SIG-M5 treated with dmso at 0.1 percent for 504 hours (cell line): Measurements from ENCODE around the gene ROBO1.
"Not testable (repeated sequence)": the region's sequence is repeated elsewhere in the genome, so short reads cannot be mapped to it uniquely, and the experiment has no call there.

ENCODE experiments used
- DNase-seq: peaks from one replicate; lab custom pipeline; 2025; ENCODE audit not compliant: unreplicated experiment; lab: John Stamatoyannopoulos, UW

Gene ROBO1

DNA sequence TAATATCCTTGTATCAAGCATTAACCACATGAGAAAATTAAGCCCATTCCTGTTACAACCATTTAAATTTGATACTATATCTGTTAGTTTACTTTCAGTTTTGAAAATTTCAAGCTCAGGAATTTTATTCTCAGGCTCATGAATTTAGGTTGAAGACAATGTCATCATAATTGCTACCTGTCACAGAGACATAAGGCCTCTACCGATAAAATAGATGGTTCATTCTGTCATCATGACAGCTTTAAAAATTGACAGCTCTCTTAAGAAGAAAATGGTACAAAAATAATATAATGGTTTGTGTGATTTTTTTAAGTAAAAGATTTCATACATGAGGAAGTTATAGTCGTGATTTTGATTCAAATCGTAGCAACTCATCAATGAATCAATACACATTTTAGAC lies 1003.2 kb downstream of the ROBO1 start:
- DNase-seq, result no peak

GRCh38 chr3:78762121-78762520 lies 1005.7 kb downstream of the ROBO1 start:
- no peak for DNase-seq

DNA sequence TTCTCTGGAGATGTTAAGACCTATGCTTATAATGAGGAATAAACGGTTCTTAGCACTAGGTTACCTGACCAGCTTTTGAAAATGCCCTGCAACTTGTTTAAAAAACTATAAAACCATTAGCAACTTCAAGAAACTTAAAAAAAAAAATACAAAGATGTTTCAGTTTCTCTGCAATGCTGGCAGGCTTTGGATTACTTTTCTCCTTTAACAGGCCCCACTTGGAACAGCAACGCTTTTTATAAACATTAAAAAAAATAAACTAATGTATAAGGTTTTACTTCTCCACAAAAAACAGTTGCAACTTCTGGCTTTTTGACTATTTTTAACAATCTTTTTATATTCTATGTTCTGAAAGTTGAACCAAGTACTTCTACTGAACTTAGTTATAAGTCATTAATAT lies 1006.7 kb downstream of the ROBO1 start:
- no peak for DNase-seq

DNA sequence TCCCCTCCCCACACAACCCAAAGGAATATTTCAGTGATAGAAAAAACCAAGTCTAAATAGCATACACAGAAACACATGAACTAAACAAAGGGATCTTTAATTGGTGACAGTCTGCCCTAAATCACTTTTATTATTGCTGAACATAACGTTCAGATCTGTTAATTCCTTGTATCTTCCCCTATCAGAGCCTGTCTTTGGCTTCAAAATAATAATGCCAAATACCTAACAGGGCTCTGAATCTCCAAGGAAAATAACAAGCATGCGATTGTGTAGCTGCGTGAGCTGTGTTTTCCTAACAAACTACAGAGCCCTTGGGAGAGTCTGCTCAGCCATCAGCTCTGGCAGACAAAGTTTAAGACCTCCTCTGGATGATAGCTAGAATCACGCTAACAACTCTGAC lies 1010.1 kb downstream of the ROBO1 start:
- DNase-seq, result no peak

DNA sequence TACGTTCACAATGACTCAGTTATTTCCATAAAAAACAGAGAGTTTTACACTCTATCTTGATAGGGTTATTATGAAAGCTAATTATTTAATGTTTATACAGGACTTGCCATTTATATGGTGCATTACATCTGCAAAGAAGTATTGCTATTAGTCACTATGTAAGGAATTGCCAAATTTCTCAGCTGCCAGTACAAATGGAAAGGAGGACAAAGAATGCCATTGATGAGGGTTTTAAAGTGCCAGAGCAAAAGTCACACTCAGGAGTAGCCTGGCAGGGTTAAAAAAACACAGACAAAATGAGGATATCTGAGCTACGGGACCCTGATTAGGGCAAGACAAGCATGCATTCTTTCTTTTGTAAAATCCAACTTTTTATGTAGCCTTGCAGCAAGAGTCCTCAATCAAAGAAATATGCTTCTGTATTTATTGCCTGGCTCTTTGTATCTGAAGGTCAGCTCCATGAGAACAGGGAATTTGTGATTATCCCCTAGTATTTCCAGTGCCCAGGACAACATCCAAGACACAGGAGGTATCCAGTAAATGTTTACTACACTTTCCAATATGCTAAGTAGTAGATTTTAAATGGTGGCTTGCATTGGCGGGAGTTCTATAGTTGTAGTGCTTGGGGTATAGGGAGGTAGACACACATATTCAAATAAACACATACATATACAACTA lies 1013.6 kb downstream of the ROBO1 start:
- no peak for DNase-seq

DNA sequence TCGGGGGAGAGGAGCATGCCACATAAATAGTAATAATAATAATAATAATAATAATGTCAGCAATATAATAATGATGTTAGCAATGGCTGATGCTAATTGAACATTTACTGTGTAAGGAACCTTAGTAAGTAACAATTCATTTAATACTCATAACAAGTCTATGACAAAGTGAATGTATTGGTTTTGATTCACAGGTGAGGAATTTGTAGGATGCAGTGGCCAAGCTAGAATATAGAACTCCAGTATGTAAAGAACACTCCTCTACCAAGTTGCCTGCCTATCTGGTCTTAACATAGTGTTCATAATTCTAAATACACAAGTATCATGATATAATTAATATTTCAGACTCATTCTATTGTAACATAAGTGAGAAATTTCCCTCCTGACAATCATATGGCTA lies 1016.5 kb downstream of the ROBO1 start:
- DNase-seq, result no peak

DNA sequence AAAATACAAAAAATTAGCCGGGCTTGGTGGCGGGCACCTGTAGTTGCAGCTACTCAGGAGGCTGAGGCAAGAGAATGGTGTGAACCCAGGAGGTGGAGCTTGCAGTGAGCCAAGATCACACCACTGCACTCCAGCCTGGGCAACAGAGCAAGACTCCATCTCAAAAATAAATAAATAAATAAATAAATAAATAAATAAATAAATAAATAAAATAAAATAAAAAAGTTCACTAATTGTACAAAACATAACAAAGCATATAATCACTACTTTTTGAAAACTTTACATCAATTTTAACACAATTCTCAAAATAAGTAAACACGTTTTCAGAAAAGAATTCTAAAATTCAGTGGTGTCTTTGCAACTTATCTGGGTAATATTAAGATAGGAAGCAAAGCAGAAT lies 1017.5 kb downstream of the ROBO1 start:
- not testable (repeated sequence) for DNase-seq

GRCh38 chr3:78749056-78749455 lies 1018.7 kb downstream of the ROBO1 start:
- no peak for DNase-seq

DNA sequence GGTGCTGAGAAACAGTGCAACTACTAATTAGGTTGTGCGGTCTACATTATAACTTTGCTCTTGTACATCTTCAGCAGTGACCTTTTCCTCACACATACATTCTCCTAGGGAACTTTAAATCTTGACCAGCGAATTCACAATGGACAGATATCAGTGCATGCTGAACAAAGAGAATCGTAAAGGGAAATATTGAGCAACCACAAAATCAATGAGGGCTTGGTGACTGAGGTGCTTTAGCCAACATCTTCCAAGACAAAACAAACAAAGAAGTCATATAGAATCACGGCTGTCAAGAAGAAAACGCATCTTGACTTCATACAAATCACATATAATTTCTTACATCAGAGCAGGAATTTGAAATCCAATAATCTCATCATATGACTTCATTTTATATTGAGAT lies 1022.0 kb downstream of the ROBO1 start:
- no peak for DNase-seq

- no peak for DNase-seq
Measured at GRCh38 chr3:78742491-78742890, 1025.3 kb downstream of the ROBO1 start.

GRCh38 chr3:78742041-78742440 lies 1025.8 kb downstream of the ROBO1 start:
- no peak for DNase-seq

- no peak for DNase-seq
Measured at GRCh38 chr3:78741066-78741645, 1026.6 kb downstream of the ROBO1 start.

- DNase-seq, result no peak
Measured at GRCh38 chr3:78738833-78739232, 1029.0 kb downstream of the ROBO1 start.

DNA sequence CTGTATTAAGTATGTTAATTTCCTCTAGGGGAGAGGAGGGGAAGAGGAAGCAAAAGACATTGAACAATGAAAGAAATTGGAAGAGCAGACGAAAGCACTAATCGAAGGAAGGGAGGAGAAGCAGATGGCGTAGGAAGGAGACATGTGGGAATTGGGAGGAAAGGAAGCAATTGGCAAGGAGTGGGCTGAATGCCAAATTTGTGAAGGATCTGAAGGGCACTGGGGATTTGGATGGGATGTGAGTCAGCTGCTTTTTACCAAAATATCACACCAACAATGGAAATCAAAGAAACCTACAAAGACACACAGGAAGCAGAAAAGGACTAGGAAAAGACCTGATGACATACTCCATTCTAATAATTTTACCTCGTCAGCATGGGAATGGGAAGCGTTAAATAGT lies 1029.8 kb downstream of the ROBO1 start:
- no peak for DNase-seq

DNA sequence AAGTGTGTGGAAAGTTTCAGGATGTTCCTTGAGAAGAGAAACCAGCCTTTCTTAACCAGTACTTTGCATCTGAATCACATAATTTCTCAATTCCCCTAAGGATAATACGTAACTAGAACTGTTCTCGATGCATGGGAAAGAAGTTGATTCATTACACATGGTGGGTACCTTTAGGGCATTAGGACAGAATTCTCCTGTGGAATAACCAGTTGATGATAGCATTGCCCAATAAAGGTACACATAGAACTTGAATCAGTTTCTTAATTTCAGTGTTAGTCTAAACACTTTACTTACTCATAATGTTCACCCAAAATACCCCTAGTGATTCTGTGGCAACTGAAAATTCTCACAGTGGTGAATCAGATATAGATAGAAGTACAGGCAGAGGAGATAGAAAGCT lies 1030.9 kb downstream of the ROBO1 start:
- no peak for DNase-seq

GRCh38 chr3:78734048-78734637 lies 1033.7 kb downstream of the ROBO1 start:
- DNase-seq, result no peak

GRCh38 chr3:78732893-78733292 lies 1034.9 kb downstream of the ROBO1 start:
- DNase-seq, result no peak

DNA sequence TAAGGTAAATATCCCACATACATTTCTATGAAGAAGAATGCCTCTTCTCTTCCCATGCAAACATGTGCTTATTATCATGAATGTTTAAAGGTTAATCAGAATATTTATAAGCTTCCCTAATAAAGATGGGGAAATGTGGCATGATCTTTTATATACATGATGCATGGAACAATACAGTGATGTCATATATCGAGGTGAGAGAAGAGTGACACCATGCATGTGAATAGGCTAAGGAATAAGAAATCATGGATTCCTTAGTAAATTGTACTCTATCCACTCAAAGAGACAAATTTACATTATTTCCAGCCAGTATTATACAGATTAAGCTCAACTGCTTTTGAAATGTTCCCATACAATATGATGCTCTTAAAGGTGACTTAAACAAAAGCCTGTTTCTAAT lies 1035.3 kb downstream of the ROBO1 start:
- no peak for DNase-seq

DNA sequence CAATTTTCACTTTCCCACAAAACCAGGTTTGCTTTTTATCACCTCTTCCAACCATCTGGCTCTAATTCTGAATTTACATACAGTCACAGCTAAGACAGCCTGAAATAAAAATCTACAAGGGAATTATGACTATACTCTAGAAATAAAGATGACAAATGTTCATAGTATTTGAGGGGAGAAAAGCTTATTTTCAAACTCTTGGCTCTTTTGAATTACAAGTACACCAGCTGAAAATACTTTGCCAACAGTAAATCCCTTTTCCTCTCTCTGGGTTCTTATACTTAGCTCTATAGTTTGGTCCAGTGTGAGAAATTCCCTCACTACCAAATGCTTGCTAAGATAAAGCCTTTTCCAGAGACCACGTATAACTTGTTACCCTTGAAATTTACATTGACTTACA lies 1037.9 kb downstream of the ROBO1 start:
- no peak for DNase-seq

DNA sequence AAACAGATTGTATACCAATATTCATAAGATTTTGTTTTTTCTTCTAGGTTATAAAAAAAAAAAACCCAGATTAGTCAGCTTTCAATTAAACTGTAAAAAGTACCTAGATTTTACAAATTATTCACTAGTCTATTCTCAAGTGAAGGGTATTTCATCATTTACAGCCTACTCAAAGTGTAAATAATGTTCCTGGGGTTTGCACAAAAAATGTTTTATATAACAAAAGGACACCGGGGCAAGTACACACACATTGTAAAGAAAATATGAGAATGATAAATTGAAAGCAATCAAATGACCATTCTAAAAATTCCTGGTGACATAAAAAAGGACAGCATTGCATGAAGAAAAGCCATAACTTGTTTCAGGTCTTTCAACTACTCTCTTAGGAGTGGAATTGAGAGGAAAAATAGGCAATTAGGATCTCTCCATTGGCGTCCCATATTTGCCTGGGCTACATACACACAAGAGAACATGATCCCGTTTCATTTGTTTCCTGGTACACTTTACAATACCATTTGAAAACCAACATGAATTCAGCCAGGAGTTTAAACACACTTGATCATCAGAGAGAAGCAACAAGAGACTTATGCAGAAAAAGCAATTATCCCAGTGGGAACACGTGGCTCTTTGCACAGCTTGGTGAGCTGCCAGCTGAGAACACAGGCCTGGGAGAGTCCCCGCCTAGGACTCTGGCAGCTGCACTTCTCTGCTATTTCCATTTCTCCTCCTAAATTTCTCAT lies 1039.2 kb downstream of the ROBO1 start:
- no peak for DNase-seq

DNA sequence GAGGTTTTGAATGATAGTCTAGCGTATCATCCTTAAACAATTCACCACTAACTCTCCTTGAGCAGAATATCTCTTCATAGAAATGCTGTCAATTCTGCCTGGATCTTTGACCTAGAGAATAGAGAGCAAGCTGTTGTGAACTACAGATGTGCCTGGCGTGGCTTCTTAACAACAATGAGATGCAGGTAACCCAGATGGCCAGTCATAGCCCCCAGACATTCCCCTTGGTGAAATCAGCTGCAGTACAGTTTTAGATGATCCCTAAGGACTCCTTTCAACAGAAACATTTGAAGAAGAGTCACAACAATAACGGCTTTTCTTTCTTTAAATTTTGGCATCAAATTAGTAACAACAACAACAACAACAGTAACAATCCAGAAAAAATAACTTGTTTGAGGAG lies 1041.3 kb downstream of the ROBO1 start:
- DNase-seq, result no peak

DNA sequence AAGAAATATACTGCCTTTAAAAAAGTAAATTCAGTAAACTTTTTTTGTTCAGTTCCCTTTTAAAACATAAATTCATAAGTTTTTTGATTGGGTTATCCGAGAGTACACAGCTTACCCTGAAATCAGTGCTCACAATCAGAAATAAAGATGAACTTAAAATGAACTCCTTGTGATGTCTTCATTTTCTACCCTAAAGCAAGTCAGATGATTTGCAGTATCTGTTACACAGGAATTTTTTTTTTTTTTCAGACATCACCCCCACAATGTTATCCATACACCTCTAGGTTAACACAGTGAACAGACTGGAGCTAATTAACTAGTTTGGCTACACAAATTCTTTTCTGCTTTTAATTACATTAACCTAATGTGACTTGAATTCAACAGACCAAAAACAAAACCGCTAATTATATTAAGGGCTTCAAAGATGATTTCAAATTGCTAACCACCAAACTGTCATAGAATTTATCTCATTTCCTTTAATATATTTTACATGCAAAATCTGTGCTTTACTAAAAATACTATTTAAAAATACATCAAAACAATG lies 1042.0 kb downstream of the ROBO1 start:
- DNase-seq, result no peak
